ENCODE measurements around the gene ASCC3. TPM values are rescaled to one million over a fixed set of nuclear protein-coding genes. Genes with fewer than 3 reads are reported as not detected.

The ASCC3 gene
- total and polyA plus RNA-seq, 2 experiments from 2014 or later, result 92.9 to 129 TPM

- TF ChIP-seq ZNF462 (CRISPR knock-in tag; IDR thresholded peaks at IDR 0.05), result no peak
- no peak for TF ChIP-seq NANOG (IDR thresholded peaks at IDR 0.05; ENCODE audit: borderline replicate concordance)
- TF ChIP-seq CTCF (conservative IDR thresholded peaks at IDR 0.05; ENCODE audit: low read depth in 2 of 2), result no peak
- TF ChIP-seq REST (IDR thresholded peaks at IDR 0.05; ENCODE audit: unreplicated experiment), result no peak
Observed at GRCh38 chr6:100488244-100488643, 392.9 kb downstream of the ASCC3 start (continued).

All from GM23338 (cell line).